ENCODE results near the gene TRIP11.

DNA sequence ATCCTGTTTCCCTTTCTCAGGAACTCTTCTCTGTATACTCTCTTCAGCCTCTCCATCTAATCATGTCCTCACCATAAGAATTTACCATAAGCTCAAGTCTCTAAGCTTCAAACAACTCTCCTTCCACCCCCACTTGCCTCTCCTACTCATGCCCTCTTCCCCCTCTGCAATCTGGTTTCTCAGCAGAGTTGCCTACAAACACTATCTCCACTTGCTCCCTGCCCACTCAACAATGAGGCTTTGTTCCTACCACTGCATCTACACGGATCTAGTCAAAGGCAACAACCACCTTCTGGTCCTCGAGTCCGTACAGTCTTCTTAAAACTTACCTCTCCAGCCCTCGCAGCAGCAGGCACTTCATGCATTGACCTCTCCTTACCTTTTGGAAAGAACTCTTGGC, 75.1 kb downstream of the TRIP11 start:
- TF ChIP-seq GATA2 (IDR thresholded peaks at IDR 0.05; ENCODE audit: low read depth, low read length) (no peak), GATA3 (IDR thresholded peaks at IDR 0.05; ENCODE audit: low read depth, low read length) (no peak)

All from SH-SY5Y (cell line).